GM18502 (cell line): ENCODE measurements around the gene BAZ2B.

Experiments
- ATAC-seq: cut with Tn5 transposase; IDR thresholded peaks from one replicate; pipeline ENCODE4 v1.9.1; 2021; ENCODE audit warnings: mild to moderate bottlenecking; ENCODE audit not compliant: unreplicated experiment, poor library complexity

Gene BAZ2B

GRCh38 chr2:159584796-159585195 lies 31.6 kb downstream of the BAZ2B start:
- no peak for ATAC-seq

- no peak for ATAC-seq
These were observed 42.3 kb downstream of the BAZ2B start for GRCh38 chr2:159573846-159574606.

- ATAC-seq = no peak
These were observed 43.1 kb downstream of the BAZ2B start for GRCh38 chr2:159573294-159573693.

- ATAC-seq = no peak
These were observed 43.9 kb downstream of the BAZ2B start for GRCh38 chr2:159572459-159572858.

GRCh38 chr2:159571540-159572260 lies 44.6 kb downstream of the BAZ2B start:
- ATAC-seq = no peak

GRCh38 chr2:159564081-159564480 lies 52.3 kb downstream of the BAZ2B start:
- ATAC-seq = no peak

GRCh38 chr2:159562248-159562647 lies 54.1 kb downstream of the BAZ2B start:
- no peak for ATAC-seq

GRCh38 chr2:159561786-159562185 lies 54.6 kb downstream of the BAZ2B start:
- ATAC-seq = no peak

GRCh38 chr2:159561242-159561641 lies 55.1 kb downstream of the BAZ2B start:
- ATAC-seq = no peak

GRCh38 chr2:159559034-159559433 lies 57.3 kb downstream of the BAZ2B start:
- no peak for ATAC-seq

- ATAC-seq = no peak
These were observed 57.9 kb downstream of the BAZ2B start for GRCh38 chr2:159558479-159558878.

GRCh38 chr2:159557437-159558034 lies 58.8 kb downstream of the BAZ2B start:
- ATAC-seq = no peak

GRCh38 chr2:159555651-159556392 lies 60.5 kb downstream of the BAZ2B start:
- ATAC-seq = no peak

- ATAC-seq = no peak
These were observed 62.6 kb downstream of the BAZ2B start for GRCh38 chr2:159553727-159554126.

- ATAC-seq = no peak
These were observed 64.5 kb downstream of the BAZ2B start for GRCh38 chr2:159551806-159552205.

- no peak for ATAC-seq
These were observed 66.1 kb downstream of the BAZ2B start for GRCh38 chr2:159550231-159550630.

- no peak for ATAC-seq
These were observed 67.1 kb downstream of the BAZ2B start for GRCh38 chr2:159549234-159549633.

- no peak for ATAC-seq
These were observed 69.5 kb downstream of the BAZ2B start for GRCh38 chr2:159546716-159547430.

- no peak for ATAC-seq
These were observed 70.3 kb downstream of the BAZ2B start for GRCh38 chr2:159546039-159546438.

- no peak for ATAC-seq
These were observed 71.3 kb downstream of the BAZ2B start for GRCh38 chr2:159545085-159545484.
